Skeletal muscle cell (primary cell): ENCODE data around the gene PRSS3.
"Not testable (repeated sequence)": the region's sequence is repeated elsewhere in the genome, so short reads cannot be mapped to it uniquely, and the experiment has no call there.

Experiments
- DNase-seq: peaks from one replicate; pipeline ENCODE4 v3.0.0-alpha.2; 2010; ENCODE audit warnings: low read depth
- H3K4me3 ChIP-seq: 2 replicates; pipeline ENCODE4 v1.5.1; 2011; ENCODE audit warnings: low read depth, mild to moderate bottlenecking, control low read depth, low read length, moderate library complexity

PRSS3 gene

DNA sequence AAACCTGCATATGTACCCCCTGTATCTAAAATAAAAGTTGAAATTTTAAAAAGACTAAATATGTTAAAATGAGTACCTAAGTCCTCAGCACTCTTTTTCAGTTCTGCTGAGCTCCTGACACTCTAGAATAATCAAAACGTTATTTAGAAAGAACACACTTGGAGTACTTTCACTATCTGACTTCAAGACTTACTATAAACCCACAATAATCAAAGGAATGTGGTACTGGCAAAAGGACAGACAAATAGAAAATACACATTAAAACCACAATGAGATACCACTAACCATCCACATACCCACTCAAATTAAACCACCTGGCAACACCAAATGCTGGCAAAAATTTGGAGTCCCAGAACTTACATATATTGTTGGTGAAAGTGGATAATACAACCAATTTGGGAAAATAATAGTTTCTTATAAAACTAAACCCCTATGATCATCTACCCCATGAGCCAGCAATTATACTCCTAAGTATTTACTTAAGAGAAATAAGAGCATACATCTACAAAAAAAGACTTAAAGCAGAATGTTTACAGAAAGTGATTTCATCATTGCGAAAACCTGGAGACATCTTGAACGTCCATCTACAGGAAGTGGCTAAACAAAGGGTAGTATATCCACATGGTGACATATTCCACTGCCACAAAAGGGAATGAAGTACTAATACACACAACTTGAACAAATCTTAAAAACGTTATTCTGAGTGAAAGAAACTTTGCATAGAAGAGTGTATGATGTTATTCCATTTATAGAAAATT lies 12.8 kb upstream of the PRSS3 start:
- DNase-seq = peak; percentile 43
- no peak overlapping the region for H3K4me3 ChIP-seq

GRCh38 chr9:33785914-33786313 lies 9.4 kb upstream of the PRSS3 start:
- no peak for DNase-seq
- H3K4me3 ChIP-seq = no peak overlapping the region

- H3K4me3 ChIP-seq = no peak overlapping the region
- DNase-seq = no peak
Observed at GRCh38 chr9:33786681-33787080, 8.7 kb upstream of the PRSS3 start.

GRCh38 chr9:33787839-33788238 lies 7.5 kb upstream of the PRSS3 start:
- no peak overlapping the region for H3K4me3 ChIP-seq
- DNase-seq = no peak

- DNase-seq, H3K4me3 ChIP-seq: not testable (repeated sequence)
Observed at GRCh38 chr9:33789429-33789828, 5.9 kb upstream of the PRSS3 start.

DNA sequence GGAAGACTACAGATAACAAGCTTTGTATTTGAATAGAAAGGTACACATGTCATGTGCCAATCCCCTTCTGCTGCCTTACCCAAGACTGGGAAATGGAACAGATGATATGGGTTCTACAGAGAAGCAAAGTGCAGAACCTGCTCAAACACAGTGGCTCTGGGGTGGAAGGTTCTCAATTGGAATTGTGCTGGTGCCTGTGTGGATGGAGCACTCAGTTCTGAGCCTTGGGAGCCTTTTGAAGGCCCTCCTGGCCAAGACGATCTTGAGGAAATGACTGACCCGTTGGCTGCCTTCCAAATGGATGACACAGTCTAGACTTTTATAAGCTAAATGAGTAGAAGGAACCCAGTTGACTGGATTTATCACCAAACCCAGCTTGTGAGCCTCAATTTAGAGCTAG lies 4.2 kb upstream of the PRSS3 start:
- DNase-seq = no peak

DNA sequence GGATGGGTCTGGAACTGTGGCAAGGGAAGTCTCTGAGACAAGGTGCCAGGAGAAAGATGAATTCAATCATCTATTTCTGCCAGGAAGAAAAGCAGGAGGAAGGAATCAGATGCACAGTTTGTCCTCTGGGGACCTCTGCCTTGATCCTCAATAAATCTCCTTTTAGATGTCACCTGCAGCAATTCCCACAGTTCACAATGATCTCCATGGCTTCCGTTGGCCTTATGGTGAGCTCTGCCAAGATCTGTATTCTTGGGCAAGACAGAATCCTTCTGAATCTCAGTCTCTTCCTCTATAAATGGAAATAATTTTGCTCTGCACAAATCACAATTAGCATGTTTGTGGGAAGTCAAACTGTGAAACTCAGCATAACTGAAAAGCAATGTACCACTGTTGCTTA lies 1.9 kb upstream of the PRSS3 start:
- not testable (repeated sequence) for H3K4me3 ChIP-seq, DNase-seq

More for the DNA sequence above, 4.2 kb upstream of the PRSS3 start:
- no peak overlapping the region for H3K4me3 ChIP-seq

DNA sequence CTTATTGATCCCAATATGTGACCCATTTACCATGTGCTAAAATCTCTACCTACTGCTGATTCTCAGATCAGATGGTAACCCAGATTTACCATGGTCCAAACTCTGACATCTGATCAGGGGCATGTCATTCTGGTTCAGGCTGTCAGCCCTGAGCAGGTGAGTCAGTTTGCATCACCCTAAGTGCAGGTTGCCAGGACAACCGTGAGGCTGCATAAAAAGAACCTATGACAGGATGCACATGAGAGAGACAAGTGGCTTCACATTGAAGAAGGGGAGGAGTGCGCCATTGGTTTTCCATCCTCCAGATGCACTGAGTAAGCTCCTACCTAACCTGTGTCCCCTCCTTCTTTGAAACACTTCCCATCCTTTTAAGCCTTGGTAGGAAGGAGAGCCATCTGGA lies 801 bp upstream of the PRSS3 start:
- H3K4me3 ChIP-seq = no peak overlapping the region
- DNase-seq = no peak

- no peak for DNase-seq
- H3K4me3 ChIP-seq = no peak overlapping the region
Observed at GRCh38 chr9:33795819-33796218, 458 bp downstream of the PRSS3 start.

- not testable (repeated sequence) for H3K4me3 ChIP-seq
Observed at GRCh38 chr9:33796679-33797078, 1.3 kb downstream of the PRSS3 start.

GRCh38 chr9:33797837-33798236 lies 2.5 kb downstream of the PRSS3 start:
- H3K4me3 ChIP-seq = no peak overlapping the region
- no peak for DNase-seq

More at GRCh38 chr9:33796679-33797078, 1.3 kb downstream of the PRSS3 start:
- DNase-seq = not testable (repeated sequence)

DNA sequence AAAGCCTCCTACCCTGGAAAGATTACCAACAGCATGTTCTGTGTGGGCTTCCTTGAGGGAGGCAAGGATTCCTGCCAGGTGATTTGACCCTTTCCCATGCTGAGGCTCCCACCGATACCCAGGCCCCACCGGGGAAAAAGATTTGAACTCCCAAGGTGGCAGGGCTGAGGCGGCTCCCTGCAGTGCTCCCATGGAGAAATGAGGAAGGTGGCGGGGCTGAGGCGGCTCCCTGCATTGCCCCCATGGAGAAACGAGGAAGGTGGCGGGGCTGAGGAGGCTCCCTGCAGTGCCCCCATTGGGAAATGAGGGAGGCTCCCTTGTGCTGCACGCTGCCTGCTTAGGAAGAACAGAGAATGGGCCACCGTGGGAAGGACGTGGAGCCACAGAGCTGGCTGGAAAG lies 3.2 kb downstream of the PRSS3 start:
- no peak for DNase-seq
- no peak overlapping the region for H3K4me3 ChIP-seq

DNA sequence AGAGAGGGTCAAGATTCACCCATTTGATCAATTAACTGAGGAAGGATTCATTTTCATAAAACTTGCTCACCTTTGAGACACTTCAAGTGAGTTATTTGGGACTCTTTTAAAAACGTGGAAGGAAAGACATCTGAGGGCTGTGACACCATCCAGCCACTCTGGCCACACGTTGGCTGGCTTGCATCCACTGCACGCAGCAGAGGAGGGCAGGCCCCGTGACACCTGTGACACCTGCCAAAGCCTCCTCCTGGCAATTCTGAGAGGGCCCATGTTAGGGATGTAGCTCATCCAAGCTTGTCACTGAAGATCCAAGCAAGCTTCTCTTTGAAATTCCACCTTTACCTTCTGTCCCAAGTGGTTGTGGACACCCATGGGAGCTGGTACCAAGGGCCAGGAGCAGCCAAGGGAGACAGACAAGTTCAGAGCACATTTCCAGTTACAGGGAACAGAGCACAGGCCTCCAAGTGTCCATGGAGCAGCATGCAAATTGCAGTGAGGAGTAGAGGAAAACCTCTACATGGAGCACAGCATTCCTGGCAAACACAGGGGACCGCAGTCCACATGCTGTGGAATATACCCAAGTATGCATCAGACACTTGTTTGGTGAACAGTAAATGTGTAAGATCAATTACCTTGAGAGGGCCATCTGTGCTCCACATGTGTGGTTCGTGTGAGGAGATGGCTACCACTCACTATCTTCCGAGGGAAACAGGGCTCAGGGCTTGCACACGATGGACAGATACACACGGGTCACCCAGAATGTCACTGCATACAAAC lies 4.8 kb downstream of the PRSS3 start:
- no peak for DNase-seq
- no peak overlapping the region for H3K4me3 ChIP-seq

- H3K4me3 ChIP-seq = no peak overlapping the region
- DNase-seq = no peak
Observed at GRCh38 chr9:33800886-33801285, 5.5 kb downstream of the PRSS3 start.

DNA sequence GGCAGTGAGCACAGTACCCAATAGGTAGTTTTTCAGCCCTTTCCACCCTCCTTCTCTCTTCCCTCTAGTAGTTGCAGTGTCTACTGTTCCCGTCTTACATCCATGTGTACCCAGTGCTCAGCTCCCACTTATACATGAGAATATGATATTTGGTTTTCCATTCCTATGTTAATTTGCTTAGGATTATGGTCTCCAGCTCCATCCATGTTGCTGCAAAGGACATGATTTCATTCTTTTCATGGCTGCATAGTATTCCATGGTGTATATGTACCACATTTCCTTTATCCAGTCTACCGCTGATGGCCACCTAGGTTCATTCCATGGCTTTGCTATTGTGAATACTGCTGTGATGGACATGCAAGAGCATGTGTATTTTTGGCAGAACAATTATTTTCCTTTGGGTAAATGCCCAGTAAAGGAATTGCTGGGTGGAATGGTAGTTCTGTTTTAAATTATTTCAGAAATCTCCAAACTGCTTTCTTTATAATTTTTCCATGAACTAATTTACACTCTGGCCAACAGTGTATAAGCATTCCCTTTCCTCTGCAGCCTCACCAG lies 6.7 kb downstream of the PRSS3 start:
- not testable (repeated sequence) for H3K4me3 ChIP-seq, DNase-seq

DNA sequence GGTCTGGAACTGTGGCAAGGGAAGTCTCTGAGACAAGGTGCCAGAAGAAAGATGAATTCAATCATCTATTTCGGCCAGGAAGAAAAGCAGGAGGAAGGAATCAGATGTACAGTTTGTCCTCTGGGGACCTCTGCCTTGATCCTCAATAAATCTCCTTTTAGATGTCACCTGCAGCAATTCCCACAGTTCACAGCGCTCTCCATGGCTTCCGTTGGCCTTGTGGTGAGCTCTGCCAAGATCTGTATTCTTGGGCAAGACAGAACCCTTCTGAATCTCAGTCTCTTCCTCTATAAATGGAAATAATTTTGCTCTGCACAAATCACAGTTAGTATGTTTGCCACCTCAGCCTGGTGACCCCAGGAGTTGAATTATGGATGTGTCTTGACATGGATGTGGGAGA lies 8.8 kb downstream of the PRSS3 start:
- DNase-seq, H3K4me3 ChIP-seq: not testable (repeated sequence)

GRCh38 chr9:33807156-33807555 lies 11.8 kb downstream of the PRSS3 start:
- not testable (repeated sequence) for DNase-seq, H3K4me3 ChIP-seq

GRCh38 chr9:33808979-33809322 lies 13.6 kb downstream of the PRSS3 start:
- DNase-seq = not testable (repeated sequence)

GRCh38 chr9:33809506-33809905 lies 14.1 kb downstream of the PRSS3 start:
- no peak for DNase-seq
- no peak overlapping the region for H3K4me3 ChIP-seq

More at GRCh38 chr9:33808979-33809322, 13.6 kb downstream of the PRSS3 start:
- H3K4me3 ChIP-seq = not testable (repeated sequence)
